Left lung (tissue), 10 donors: ENCODE results near the gene VPS51. TPM values are rescaled to one million over a fixed set of nuclear protein-coding genes. Genes with fewer than 3 reads are reported as not detected.

Experiments
- ATAC-seq: fragments of 200-7000 bp; cut with Tn5 transposase; one replicate; pipeline ENCODE4 v1.9.1; 2020; ENCODE audit warnings: moderate library complexity
- DNase-seq, 4 donors: peaks; one replicate each; pipeline ENCODE4 v3.0.0-alpha.2; 2013 to 2020
- H3K27ac ChIP-seq, 2 donors: fragments of 200-600 bp; sonication (generic) in 1 of 2; one replicate each; pipeline versions ENCODE4 v1.5.0 to v1.8.0; 2020 to 2021
- H3K27me3 ChIP-seq, 2 donors: fragments of 200-600 bp; sonication (generic) in 1 of 2; one replicate each; pipeline versions ENCODE4 v1.5.0 to v1.8.0; 2020 to 2021
- H3K36me3 ChIP-seq, 2 donors: fragments of 200-600 bp; sonication (generic) in 1 of 2; one replicate each; pipeline versions ENCODE4 v1.5.0 to v1.8.0; 2020 to 2021
- H3K4me1 ChIP-seq, 2 donors: fragments of 200-600 bp; one replicate each; pipeline ENCODE4 v1.8.0; 2021
- H3K4me3 ChIP-seq, 2 donors: fragments of 200-600 bp; sonication (generic) in 1 of 2; one replicate each; pipeline versions ENCODE4 v1.5.0 to v1.8.0; 2020 to 2021; ENCODE audit warnings: mild to moderate bottlenecking in 1 of 2
- H3K9me3 ChIP-seq, 2 donors: fragments of 200-600 bp; sonication (generic) in 1 of 2; one replicate each; pipeline versions ENCODE4 v1.5.0 to v1.8.0; 2020 to 2021
- CTCF ChIP-seq, 2 donors: fragments of 200-600 bp; sonication (generic) in 1 of 2; IDR thresholded peaks; one replicate each; pipeline versions ENCODE4 v1.5.0 to v1.8.0; 2021; ENCODE audit warnings: antibody characterized with exemption in 2 of 2
- intact Hi-C, 2 donors: fragments of 100-400 bp; cut with DNase I; formaldehyde crosslinking; loops; one replicate each; pipeline versions ENCODE4 v1.11.2 to v1.14.2; 2022
- polyA plus RNA-seq, 6 donors: library from polyadenylated mRNA; unstranded; fragments of 120-200 nt; gene quantifications; one replicate each; pipeline ENCODE4 v1.2.1, GENCODE V29; 2013; ENCODE audit not compliant: insufficient read length in 6 of 6
- total RNA-seq, 2 donors: library from RNA; stranded (reverse); fragmentation: NEBNext Ultra II Directional; extraction: Animal tissue kit (Norgen Biotek cat#: 25700); gene quantifications; one replicate each; pipeline ENCODE4 v1.2.1, GENCODE V29; 2021
- donor health status: DM: no; HTN: yes; CAD: no.
- donor health status: DM: no; HTN: no; CAD: no.

Gene VPS51
- total and polyA plus RNA-seq, 8 donors = 79.4 to 143 (median 108) TPM

GRCh38 chr11:65119670-65119995 is 23.6 kb downstream of the VPS51 start:
- peaks cover 0 to 50% of the 10 kb centered on the region in 2 donors for H3K36me3 ChIP-seq
- H3K27ac ChIP-seq = peak overlapping the region in 1 of 2 donors; percentile 93
- H3K27me3 ChIP-seq = no peaks in the 10 kb centered on the region
- H3K9me3 ChIP-seq = no peaks in the 10 kb centered on the region
- DNase-seq (no peak), ATAC-seq (no peak)
- H3K4me3 ChIP-seq = no peak overlapping the region
- TF ChIP-seq CTCF (IDR thresholded peaks at IDR 0.05) = no peak
- peaks cover 14 to 72% of the 10 kb centered on the region in 2 donors for H3K4me1 ChIP-seq
- intact Hi-C loops = no loop called here

GRCh38 chr11:65120831-65121230 is 24.8 kb downstream of the VPS51 start:
- TF ChIP-seq CTCF (IDR thresholded peaks at IDR 0.05) = no peak
- ATAC-seq (no peak), DNase-seq (no peak)
- H3K27ac ChIP-seq = peak overlapping the region in 1 of 2 donors; percentile 96
- intact Hi-C loops = no loop called here
- H3K36me3 ChIP-seq = peaks cover 0 to 55% of the 10 kb centered on the region in 2 donors
- no peaks in the 10 kb centered on the region for H3K27me3 ChIP-seq
- H3K4me3 ChIP-seq = peak overlapping the region in 1 of 2 donors; percentile 99
- H3K4me1 ChIP-seq = peaks cover 14 to 69% of the 10 kb centered on the region in 2 donors
- no peaks in the 10 kb centered on the region for H3K9me3 ChIP-seq

GRCh38 chr11:65121447-65121864 is 25.4 kb downstream of the VPS51 start:
- Histone ChIP-seq H3K4me1 (peaks cover 11 to 63% of the 10 kb centered on the region in 2 donors), H3K27ac (peak overlapping the region; percentile 89 to 96), H3K27me3 (no peaks in the 10 kb centered on the region), H3K36me3 (peaks cover 0 to 58% of the 10 kb centered on the region in 2 donors), H3K9me3 (no peaks in the 10 kb centered on the region), H3K4me3 (peak overlapping the region; percentile 91 to 99)
- TF ChIP-seq CTCF (IDR thresholded peaks at IDR 0.05) = no peak
- ATAC-seq = no peak
- intact Hi-C loops = no loop called here
- no peak for DNase-seq

- TF ChIP-seq CTCF (IDR thresholded peaks at IDR 0.05) = no peak
- peaks cover 0 to 64% of the 10 kb centered on the region in 2 donors for H3K36me3 ChIP-seq
- peak; percentile 87 for ATAC-seq
Measured at GRCh38 chr11:65121865-65122696, 26.1 kb downstream of the VPS51 start, which contains the start of the genes FAU and MRPL49. FAU (minus strand) TSS chr11:65122134; CDS start chr11:65121813, 321 bp downstream. MRPL49 (plus strand) TSS chr11:65122321; CDS start chr11:65122347, 26 bp downstream.

DNA sequence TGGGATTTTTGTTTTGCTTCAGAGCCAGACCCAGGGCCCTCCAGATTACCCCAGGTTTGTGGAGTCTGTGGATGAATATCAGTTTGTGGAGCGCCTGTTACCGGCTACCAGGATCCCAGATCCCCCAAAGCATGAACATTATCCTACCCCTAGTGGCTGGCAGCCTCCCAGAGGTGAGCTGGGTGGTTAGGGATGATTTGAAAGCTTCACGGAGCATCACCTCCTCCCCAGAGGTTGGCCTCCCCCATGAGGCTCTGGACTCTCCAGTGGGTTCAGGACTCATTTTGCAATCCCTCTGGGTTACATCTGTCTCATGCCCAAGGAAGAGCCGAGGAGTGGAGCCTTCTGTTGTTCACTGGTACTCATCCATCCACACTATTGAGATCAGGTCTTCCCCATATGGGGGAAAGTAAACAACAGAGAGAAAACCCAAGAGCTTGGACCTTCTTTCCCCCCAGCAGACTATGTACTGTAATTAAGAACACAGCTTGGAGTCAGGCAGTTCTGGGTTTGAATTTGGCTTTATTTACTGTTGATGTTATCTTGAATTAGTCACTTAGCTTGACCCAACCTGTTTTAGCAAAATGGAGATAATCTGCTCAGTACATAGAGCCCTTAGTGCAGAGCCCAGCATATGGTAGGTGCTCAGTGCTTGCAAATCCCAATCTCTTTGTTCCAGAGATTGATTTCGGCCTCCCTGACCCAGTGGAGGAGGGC is 28.6 kb downstream of the VPS51 start:
- intact Hi-C loops = no loop called here
- TF ChIP-seq CTCF (IDR thresholded peaks at IDR 0.05) = no peak

More at GRCh38 chr11:65121865-65122696, 26.1 kb downstream of the VPS51 start, which contains the start of the genes FAU and MRPL49:
- peak; percentile 94 to 100 (median 99) for DNase-seq
- Histone ChIP-seq H3K27ac (peak within 1 kb of the TSS; percentile 89 to 96), H3K27me3 (no peaks in the 10 kb centered on the region), H3K9me3 (no peaks in the 10 kb centered on the region), H3K4me3 (peak within 1 kb of the TSS; percentile 91 to 99), H3K4me1 (peaks cover 6 to 56% of the 10 kb centered on the region in 2 donors)
- intact Hi-C loops = no loop called here

More for the DNA sequence above, 28.6 kb downstream of the VPS51 start:
- Histone ChIP-seq H3K27me3 (no peaks in the 10 kb centered on the region), H3K4me3 (no peak overlapping the region), H3K9me3 (no peaks in the 10 kb centered on the region), H3K27ac (no peak overlapping the region), H3K36me3 (peaks cover 0 to 71% of the 10 kb centered on the region in 2 donors), H3K4me1 (peaks cover 6 to 44% of the 10 kb centered on the region in 2 donors)
- DNase-seq (no peak), ATAC-seq (no peak)
